A673 (cell line): ENCODE data around the gene CDK4. TPM values are rescaled to one million over a fixed set of nuclear protein-coding genes. Genes with fewer than 3 reads are reported as not detected.

Source experiments
- BruUV-seq: library from RNA; stranded (reverse); fragments of 400-500 nt; replicated peaks from 2 replicates; lab custom pipeline; 2021; lab: Mats Ljungman, UMichigan
- CTCF ChIA-PET: fragments of 300-600 bp; sonication (Branson Sonifier 250); formaldehyde crosslinking; loops from one replicate; lab custom pipeline; 2022; ENCODE audit warnings: antibody characterized with exemption; lab: Charles Lee
- POLR2A ChIA-PET: fragments of 300-600 bp; sonication (Branson Sonifier 250); formaldehyde crosslinking; loops from one replicate; lab custom pipeline; 2022; ENCODE audit warnings: antibody characterized with exemption; ENCODE audit not compliant: low non-redundant PET; lab: Charles Lee
- DNase-seq: peaks from one replicate; pipeline ENCODE4 v3.0.0-alpha.2; 2015; ENCODE audit warnings: low spot score
- H3K27ac ChIP-seq: fragments of 200-600 bp; sonication (generic); 2 replicates; pipeline ENCODE4 v1.5.1; 2016; ENCODE audit warnings: mixed run types, low read depth, mild to moderate bottlenecking, mixed read lengths, antibody characterized with exemption, low read length; ENCODE audit not compliant: poor library complexity, severe bottlenecking
- H3K27me3 ChIP-seq: fragments of 200-600 bp; sonication (generic); replicated peaks from 2 replicates; pipeline ENCODE4 v1.6.1; 2017; ENCODE audit warnings: mixed run types, low read depth, mild to moderate bottlenecking, mixed read lengths, antibody characterized with exemption, low read length; ENCODE audit not compliant: insufficient read depth, poor library complexity
- H3K36me3 ChIP-seq: fragments of 200-600 bp; sonication (generic); 2 replicates; pipeline ENCODE4 v1.6.1; 2016; ENCODE audit warnings: mixed run types, mild to moderate bottlenecking, mixed read lengths, antibody characterized with exemption, low read length; ENCODE audit not compliant: insufficient read depth, poor library complexity, severe bottlenecking
- H3K4me1 ChIP-seq: fragments of 200-600 bp; sonication (generic); 2 replicates; pipeline ENCODE4 v1.6.1; 2017; ENCODE audit warnings: mixed run types, mild to moderate bottlenecking, mixed read lengths, antibody characterized with exemption, low read length; ENCODE audit not compliant: insufficient read depth, poor library complexity, severe bottlenecking
- H3K4me3 ChIP-seq: fragments of 200-600 bp; sonication (generic); 2 replicates; pipeline ENCODE4 v1.5.1; 2016; ENCODE audit warnings: low read depth, mixed run types, mild to moderate bottlenecking, mixed read lengths, low read length; ENCODE audit not compliant: poor library complexity, severe bottlenecking
- H3K9me3 ChIP-seq: fragments of 200-600 bp; sonication (generic); 2 replicates; pipeline ENCODE4 v1.6.1; 2016; ENCODE audit warnings: mixed run types, low read depth, mild to moderate bottlenecking, mixed read lengths, antibody characterized with exemption, low read length; ENCODE audit not compliant: poor library complexity, severe bottlenecking
- EZH2 ChIP-seq: fragments of 200-600 bp; sonication (generic); IDR thresholded peaks from 2 replicates; pipeline ENCODE4 v1.6.1; 2017; ENCODE audit warnings: borderline replicate concordance, low read depth, mild to moderate bottlenecking, mixed read lengths, antibody characterized with exemption, low read length; ENCODE audit not compliant: poor library complexity, severe bottlenecking
- intact Hi-C: fragments of 100-400 bp; cut with micrococcal nuclease; formaldehyde crosslinking; loops from one replicate; pipeline ENCODE4 v1.10.0; 2022; ENCODE audit not compliant: unreplicated experiment
- total RNA-seq: library from RNA; stranded (reverse); gene quantifications from 2 replicates; pipeline ENCODE4 v1.2.3, GENCODE V29; 2021
- TF ChIP-seq, protein P1 (sequence below): fragments of 300-800, 200-600 bp; sonication (generic); conservative IDR thresholded peaks from 2 replicates; pipeline ENCODE4 v1.5.1; 2017; ENCODE audit warnings: low read depth, mild to moderate bottlenecking, antibody characterized with exemption, low read length, moderate library complexity, mixed read lengths

The CDK4 gene
- total RNA-seq, 1 experiment from 2014 or later = 247 TPM

DNA sequence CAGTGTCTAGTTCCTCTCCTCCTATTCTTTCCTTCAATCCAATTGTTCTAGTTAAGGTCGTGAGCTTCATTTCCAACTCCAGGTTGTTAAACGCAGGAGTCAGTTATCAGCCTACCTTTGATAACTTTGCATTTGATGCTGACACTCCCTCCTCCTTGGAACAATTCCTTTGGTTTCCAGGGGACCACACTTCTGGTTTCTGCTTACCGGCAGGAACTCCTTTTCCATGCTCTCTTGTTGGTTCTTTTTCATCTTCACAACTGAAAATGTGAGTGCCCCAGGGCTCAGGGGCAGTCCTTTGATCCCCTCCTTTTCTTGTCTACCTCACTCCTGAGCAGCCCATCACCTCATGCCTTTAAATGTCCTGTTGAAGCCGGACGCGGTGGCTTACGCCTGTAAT lies 25.3 kb upstream of the CDK4 start:
- ChIA-PET POLR2A (no interaction called here), CTCF (no interaction called here)
- H3K4me1 ChIP-seq = peaks cover 5% of the 10 kb centered on the region
- no peak for TF ChIP-seq EZH2
- TF ChIP-seq, protein P1, sequence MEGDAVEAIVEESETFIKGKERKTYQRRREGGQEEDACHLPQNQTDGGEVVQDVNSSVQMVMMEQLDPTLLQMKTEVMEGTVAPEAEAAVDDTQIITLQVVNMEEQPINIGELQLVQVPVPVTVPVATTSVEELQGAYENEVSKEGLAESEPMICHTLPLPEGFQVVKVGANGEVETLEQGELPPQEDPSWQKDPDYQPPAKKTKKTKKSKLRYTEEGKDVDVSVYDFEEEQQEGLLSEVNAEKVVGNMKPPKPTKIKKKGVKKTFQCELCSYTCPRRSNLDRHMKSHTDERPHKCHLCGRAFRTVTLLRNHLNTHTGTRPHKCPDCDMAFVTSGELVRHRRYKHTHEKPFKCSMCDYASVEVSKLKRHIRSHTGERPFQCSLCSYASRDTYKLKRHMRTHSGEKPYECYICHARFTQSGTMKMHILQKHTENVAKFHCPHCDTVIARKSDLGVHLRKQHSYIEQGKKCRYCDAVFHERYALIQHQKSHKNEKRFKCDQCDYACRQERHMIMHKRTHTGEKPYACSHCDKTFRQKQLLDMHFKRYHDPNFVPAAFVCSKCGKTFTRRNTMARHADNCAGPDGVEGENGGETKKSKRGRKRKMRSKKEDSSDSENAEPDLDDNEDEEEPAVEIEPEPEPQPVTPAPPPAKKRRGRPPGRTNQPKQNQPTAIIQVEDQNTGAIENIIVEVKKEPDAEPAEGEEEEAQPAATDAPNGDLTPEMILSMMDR = no peak
- BruUV-seq = no TSS peak
- H3K27ac ChIP-seq = no peak overlapping the region
- H3K36me3 ChIP-seq = no peaks in the 10 kb centered on the region
- H3K9me3 ChIP-seq = no peaks in the 10 kb centered on the region
- no peak overlapping the region for H3K4me3 ChIP-seq
- DNase-seq = no peak
- no peaks in the 10 kb centered on the region for H3K27me3 ChIP-seq
- intact Hi-C loops = no loop called here

DNA sequence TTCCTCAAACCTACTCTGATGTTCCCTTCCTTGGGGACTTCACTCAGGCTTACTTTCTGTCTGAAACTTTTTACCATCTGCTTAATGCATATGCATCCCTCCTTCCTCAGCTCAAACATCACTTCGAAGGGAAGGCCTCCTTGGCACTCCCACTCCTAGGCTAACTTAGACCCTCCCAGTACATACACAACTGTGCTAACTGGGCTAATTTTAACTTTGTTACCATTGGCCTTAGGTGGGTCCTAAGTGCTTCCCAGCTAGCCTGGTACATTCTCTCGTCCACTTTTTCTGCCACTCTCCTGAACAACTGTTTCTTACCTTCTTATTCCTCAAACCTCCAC lies 24.1 kb upstream of the CDK4 start:
- Histone ChIP-seq H3K4me3 (no peak overlapping the region), H3K27me3 (no peaks in the 10 kb centered on the region), H3K27ac (no peak overlapping the region), H3K36me3 (no peaks in the 10 kb centered on the region), H3K4me1 (peaks cover 5% of the 10 kb centered on the region), H3K9me3 (no peaks in the 10 kb centered on the region)
- TF ChIP-seq, protein P1 = no peak
- TF ChIP-seq EZH2 = no peak
- POLR2A ChIA-PET = no interaction called here
- intact Hi-C loops = no loop called here
- CTCF ChIA-PET = no interaction called here
- DNase-seq = no peak
- BruUV-seq = no TSS peak

DNA sequence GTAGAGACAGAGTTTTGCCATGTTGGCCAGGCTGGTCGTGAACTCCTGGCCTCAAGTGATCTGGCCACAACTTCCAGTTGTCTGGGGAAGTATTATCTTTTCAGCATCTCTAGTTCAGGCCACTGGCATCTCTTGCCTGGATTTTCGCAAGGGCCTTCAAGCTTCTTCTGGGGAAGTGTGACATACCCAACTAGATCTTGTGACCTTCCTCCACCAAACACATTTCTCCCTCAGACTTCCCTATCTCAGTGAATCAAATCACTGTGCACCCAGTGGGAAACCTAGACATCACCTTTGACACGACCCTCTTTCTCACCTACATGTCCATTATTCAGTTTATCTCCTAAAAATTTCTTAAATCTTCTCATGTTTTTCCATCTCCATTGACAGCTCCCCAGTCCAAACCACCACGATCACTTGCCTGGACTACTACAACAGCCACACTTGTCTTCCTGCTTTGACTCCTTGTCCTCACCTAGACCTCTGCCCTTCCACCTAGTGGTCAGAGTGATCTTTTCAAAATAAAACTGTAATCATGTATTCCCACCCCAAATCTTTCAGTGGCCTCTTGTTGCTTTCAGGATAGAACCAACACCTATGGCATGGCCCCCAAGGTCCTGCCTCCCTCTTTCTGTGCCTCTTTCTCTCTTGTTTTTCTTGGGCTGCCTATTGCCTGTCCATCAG lies 23.6 kb upstream of the CDK4 start:
- H3K4me3 ChIP-seq = no peak overlapping the region
- intact Hi-C loops = no loop called here
- DNase-seq = no peak
- peaks cover 5% of the 10 kb centered on the region for H3K4me1 ChIP-seq
- CTCF ChIA-PET = no interaction called here
- no peaks in the 10 kb centered on the region for H3K9me3 ChIP-seq
- POLR2A ChIA-PET = interaction anchor here (0.8 kb wide), 1 partner anchor 9 kb away, joined by 8 read pairs; the partner anchor contains the start of gene CYP27B1
- H3K27me3 ChIP-seq = no peaks in the 10 kb centered on the region
- H3K36me3 ChIP-seq = no peaks in the 10 kb centered on the region
- H3K27ac ChIP-seq = no peak overlapping the region
- no TSS peak for BruUV-seq
- TF ChIP-seq, protein P1 = no peak
- no peak for TF ChIP-seq EZH2
